HL-60 (cell line): Measurements from ENCODE around the gene SLC35B3.
"Not testable (repeated sequence)": the region's sequence is repeated elsewhere in the genome, so short reads cannot be mapped to it uniquely, and the experiment has no call there.

Source experiments
- CTCF ChIP-seq: IDR thresholded peaks from one replicate; pipeline ENCODE4 v1.5.1; 2011; ENCODE audit warnings: low read length, control low read depth, inconsistent platforms; ENCODE audit not compliant: insufficient read depth
- POLR2AphosphoS5 ChIP-seq: IDR thresholded peaks from 2 replicates; pipeline ENCODE4 v1.6.1; 2012; ENCODE audit warnings: low read depth
- REST ChIP-seq: IDR thresholded peaks from 2 replicates; pipeline ENCODE4 v1.6.1; 2012; ENCODE audit warnings: low read depth; ENCODE audit not compliant: insufficient replicate concordance

GRCh38 chr6:8405946-8406345 lies 29.4 kb downstream of the SLC35B3 start:
- TF ChIP-seq CTCF, REST, POLR2AphosphoS5: not testable (repeated sequence)
